Transverse colon (tissue), 4 donors: Measurements from ENCODE around the gene AGPS. TPM values are rescaled to one million over a fixed set of nuclear protein-coding genes. Genes with fewer than 3 reads are reported as not detected.

ENCODE experiments used
- DNase-seq: peaks from one replicate; pipeline ENCODE4 v3.0.0-alpha.2; 2019
- H3K27ac ChIP-seq, 4 donors: fragments of 200-600 bp; sonication (generic); 2 replicates each; pipeline ENCODE4 v1.5.1; 2016 to 2018; ENCODE audit warnings: inconsistent platforms in 4 of 4
- H3K27me3 ChIP-seq: fragments of 200-600 bp; sonication (generic); 2 replicates; pipeline ENCODE4 v1.5.1; 2017; ENCODE audit warnings: inconsistent platforms
- H3K36me3 ChIP-seq, 4 donors: fragments of 200-600 bp; sonication (generic); 2 replicates each; pipeline ENCODE4 v1.5.1; 2017 to 2019; ENCODE audit warnings: inconsistent platforms in 4 of 4
- H3K4me1 ChIP-seq, 4 donors: fragments of 200-600 bp; sonication (generic); 2 replicates each; pipeline ENCODE4 v1.5.1; 2017 to 2020; ENCODE audit warnings: inconsistent platforms in 4 of 4
- H3K4me3 ChIP-seq, 4 donors: fragments of 200-600 bp; sonication (generic); 1 replicate in 1 of 4; 2 replicates in 3 of 4; pipeline versions ENCODE4 v1.5.1 to v1.6.1; 2017 to 2019; ENCODE audit warnings: inconsistent platforms in 4 of 4
- H3K9me3 ChIP-seq, 2 donors: fragments of 200-600 bp; sonication (generic); 2 replicates each; pipeline ENCODE4 v1.5.1; 2017 to 2019; ENCODE audit warnings: inconsistent platforms in 2 of 2
- CTCF ChIP-seq, 5 experiments: fragments of 200-600 bp in 3 of 5; fragments of 450-650 bp in 2 of 5; sonication (generic) in 3 of 5; IDR thresholded peaks; 1 replicate in 2 of 5; 2 replicates in 3 of 5; pipeline ENCODE4 v1.5.1; 2016 to 2017; ENCODE audit warnings: antibody characterized with exemption in 5 of 5, inconsistent platforms in 3 of 5, mild to moderate bottlenecking in 2 of 5, moderate library complexity in 1 of 5
- EP300 ChIP-seq: sonication (generic); formaldehyde crosslinking; IDR thresholded peaks from one replicate; pipeline ENCODE4 v1.6.1; 2017; ENCODE audit warnings: antibody characterized with exemption, low read depth
- POLR2A ChIP-seq: fragments of 450-650 bp; IDR thresholded peaks from one replicate; pipeline ENCODE4 v1.6.1; 2016; ENCODE audit warnings: antibody characterized with exemption, mild to moderate bottlenecking, moderate library complexity
- POLR2AphosphoS5 ChIP-seq, 3 donors: sonication (generic); formaldehyde crosslinking; IDR thresholded peaks; one replicate each; pipeline ENCODE4 v1.6.1; 2016; ENCODE audit warnings: antibody characterized with exemption in 3 of 3
- WGBS, 2 donors: methylation state at CpG; one replicate each; pipeline ENCODE4 v1.1.5; 2018; ENCODE audit warnings: low coverage in 1 of 2; 5-methylcytosine and 5-hydroxymethylcytosine counted together
- in situ Hi-C, 4 donors: fragments of 200-750 bp; cut with MboI; loops; one replicate each; pipeline versions ENCODE4 v1.15.0 to v1.15.1; 2017; ENCODE audit warnings: low sequenced_read_pairs in 3 of 4, low pct_ligation_motif_present in 1 of 4, low pct_unique_long_range_greater_than_20kb in 1 of 4
- intact Hi-C: fragments of 100-400 bp; cut with DNase I; formaldehyde crosslinking; loops from one replicate; pipeline ENCODE4 v1.15.1; 2023; ENCODE audit warnings: low total_unique reads
- total RNA-seq, 4 donors: library from RNA; depleted of rRNA; stranded (reverse); fragments of >200 nt; gene quantifications; one replicate each; pipeline ENCODE4 v1.1.0, GENCODE V29; 2016

Gene AGPS
- total RNA-seq, 4 donors from 2014 or later = 15.0 to 81.6 (median 58.1) TPM

- Histone ChIP-seq H3K4me1 (no peaks in the 10 kb centered on the region), H3K9me3 (no peaks in the 10 kb centered on the region), H3K27me3 (no peaks in the 10 kb centered on the region), H3K27ac (no peak overlapping the region), H3K4me3 (no peak overlapping the region), H3K36me3 (no peaks in the 10 kb centered on the region)
- intact Hi-C loops = no loop called here
- in situ Hi-C loops = no loop called here
- TF ChIP-seq EP300 (no peak), POLR2AphosphoS5 (IDR thresholded peaks at IDR 0.05) (no peak), POLR2A (no peak), CTCF (IDR thresholded peaks at IDR 0.05) (no peak)
- DNase-seq = no peak
- WGBS, 2 donors = 74 to 78% methylated on average over 3 of the region's 3 CpGs
Observed at GRCh38 chr2:177538323-177538722, 145.8 kb downstream of the AGPS start.

GRCh38 chr2:177540283-177540682 is 147.7 kb downstream of the AGPS start:
- intact Hi-C loops = no loop called here
- in situ Hi-C loops = no loop called here
- Histone ChIP-seq H3K4me3 (no peak overlapping the region), H3K9me3 (no peaks in the 10 kb centered on the region), H3K27me3 (no peaks in the 10 kb centered on the region), H3K36me3 (no peaks in the 10 kb centered on the region), H3K4me1 (no peaks in the 10 kb centered on the region), H3K27ac (no peak overlapping the region)
- WGBS, 2 donors = 86 to 89% methylated on average over 1 of the region's 1 CpG
- TF ChIP-seq EP300 = no peak
- TF ChIP-seq POLR2A = no peak
- TF ChIP-seq CTCF (IDR thresholded peaks at IDR 0.05) = no peak
- no peak for TF ChIP-seq POLR2AphosphoS5 (IDR thresholded peaks at IDR 0.05)
- DNase-seq = no peak

- no peak overlapping the region for H3K27ac ChIP-seq
- in situ Hi-C loops (no loop called here), intact Hi-C loops (no loop called here)
- TF ChIP-seq CTCF (IDR thresholded peaks at IDR 0.05) = no peak
- no peak for TF ChIP-seq POLR2A
- no peak for TF ChIP-seq POLR2AphosphoS5 (IDR thresholded peaks at IDR 0.05)
- no peak for TF ChIP-seq EP300
- no peaks in the 10 kb centered on the region for H3K36me3 ChIP-seq
- DNase-seq = no peak
- no peak overlapping the region for H3K4me3 ChIP-seq
- H3K9me3 ChIP-seq = no peaks in the 10 kb centered on the region
- no peaks in the 10 kb centered on the region for H3K27me3 ChIP-seq
- H3K4me1 ChIP-seq = no peaks in the 10 kb centered on the region
Observed at GRCh38 chr2:177541258-177541991, 148.9 kb downstream of the AGPS start.

DNA sequence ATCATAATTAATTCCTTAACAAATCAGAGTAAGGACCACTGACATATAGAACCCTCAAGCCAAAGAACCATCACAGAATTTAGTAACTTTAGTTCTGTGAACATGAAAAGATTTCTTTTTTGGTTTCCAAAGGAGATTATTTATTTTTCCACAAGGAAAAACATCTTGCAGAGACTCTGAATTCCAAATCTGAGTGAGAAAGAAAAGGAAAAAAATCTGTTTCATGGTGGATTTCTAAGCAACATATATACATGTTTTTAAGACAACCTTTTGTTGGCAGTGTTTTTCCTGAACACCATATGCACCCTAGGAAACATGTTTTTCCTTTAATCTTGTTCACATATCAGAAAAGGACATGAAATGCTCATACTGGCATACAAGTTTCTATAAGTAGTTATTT is 149.8 kb downstream of the AGPS start:
- in situ Hi-C loops = no loop called here
- no peak for DNase-seq
- TF ChIP-seq POLR2AphosphoS5 (IDR thresholded peaks at IDR 0.05) = no peak
- no peak for TF ChIP-seq EP300
- no peak for TF ChIP-seq CTCF (IDR thresholded peaks at IDR 0.05)
- no peak for TF ChIP-seq POLR2A
- no peaks in the 10 kb centered on the region for H3K4me1 ChIP-seq
- H3K36me3 ChIP-seq = no peaks in the 10 kb centered on the region
- H3K27ac ChIP-seq = no peak overlapping the region
- H3K27me3 ChIP-seq = no peaks in the 10 kb centered on the region
- H3K4me3 ChIP-seq = no peak overlapping the region
- intact Hi-C loops = no loop called here
- no peaks in the 10 kb centered on the region for H3K9me3 ChIP-seq
